Activated CD8-positive, alpha-beta memory T cell treated with anti-CD3 and anti-CD28 coated beads for 24 hours (primary cell): ENCODE results near the gene UGT1A10.

Experiments
- DNase-seq: peaks from one replicate; pipeline ENCODE4 v3.0.0-alpha.2; 2020

Gene UGT1A10

GRCh38 chr2:233656443-233656842 is 20.2 kb downstream of the UGT1A10 start:
- no peak for DNase-seq

DNA sequence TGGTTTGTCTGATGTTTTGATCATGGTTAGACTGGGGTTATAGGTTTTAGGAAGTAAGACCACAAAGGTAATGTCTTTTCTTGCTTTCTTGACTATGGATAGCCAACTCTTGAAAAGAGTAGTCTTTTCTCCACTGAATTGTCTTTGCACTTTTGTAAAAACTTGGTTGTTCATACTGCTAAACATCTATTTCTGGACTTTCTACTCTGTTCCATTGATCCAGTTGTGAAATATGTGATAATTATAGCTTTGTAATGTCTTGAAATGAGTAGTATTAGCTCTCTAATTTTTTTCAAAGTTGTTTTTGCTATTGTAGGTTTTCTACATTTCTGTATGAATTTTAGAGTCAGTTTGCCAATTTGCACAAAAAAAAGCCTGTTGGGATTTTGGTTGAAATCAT is 22.4 kb downstream of the UGT1A10 start:
- no peak for DNase-seq

DNA sequence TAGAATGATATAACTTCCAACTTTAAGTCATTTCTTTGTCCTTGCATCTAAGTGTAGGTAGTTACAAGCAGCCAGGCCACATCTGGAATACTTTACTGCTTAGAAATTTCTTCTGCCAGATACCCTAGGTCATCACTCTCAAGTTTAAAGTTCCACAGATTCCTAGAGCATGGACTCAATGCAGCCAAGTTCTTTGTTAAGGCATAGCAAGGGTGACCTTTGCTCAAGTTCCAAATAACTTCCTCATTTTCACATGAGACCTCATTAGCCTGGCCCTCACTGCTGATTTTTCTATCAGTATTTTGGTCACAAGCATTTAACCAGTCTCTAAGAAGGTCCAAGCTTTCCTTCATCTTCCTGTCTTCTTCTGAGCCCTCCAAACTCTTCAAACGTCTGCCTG is 27.7 kb downstream of the UGT1A10 start:
- no peak for DNase-seq

- DNase-seq = no peak
These were observed 32.5 kb downstream of the UGT1A10 start for GRCh38 chr2:233668605-233669260.

- DNase-seq = no peak
These were observed 35.3 kb downstream of the UGT1A10 start, which contains the start of gene UGT1A9 for GRCh38 chr2:233671290-233672161. Gene UGT1A9 (plus strand): TSS chr2:233671898. CDS start chr2:233671935, 37 bp downstream.

DNA sequence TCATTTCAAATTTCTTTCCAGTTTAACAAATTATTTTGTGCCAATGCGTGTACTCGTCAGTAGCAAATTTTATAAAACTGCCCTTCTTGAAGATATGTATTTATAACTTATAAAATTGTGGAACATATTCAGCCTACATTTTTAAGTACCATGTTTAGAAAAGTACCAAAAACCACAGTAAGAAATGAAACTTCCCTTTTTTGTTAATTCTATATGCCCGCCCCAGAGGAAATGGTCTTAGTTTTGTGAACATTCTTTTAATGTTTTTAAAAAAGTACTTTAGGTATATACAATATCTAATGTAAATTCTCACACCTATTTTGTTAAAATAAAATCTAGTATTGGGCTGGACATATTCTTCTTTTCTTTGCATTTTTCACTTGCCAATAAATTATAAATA is 36.6 kb downstream of the UGT1A10 start:
- DNase-seq = no peak

DNA sequence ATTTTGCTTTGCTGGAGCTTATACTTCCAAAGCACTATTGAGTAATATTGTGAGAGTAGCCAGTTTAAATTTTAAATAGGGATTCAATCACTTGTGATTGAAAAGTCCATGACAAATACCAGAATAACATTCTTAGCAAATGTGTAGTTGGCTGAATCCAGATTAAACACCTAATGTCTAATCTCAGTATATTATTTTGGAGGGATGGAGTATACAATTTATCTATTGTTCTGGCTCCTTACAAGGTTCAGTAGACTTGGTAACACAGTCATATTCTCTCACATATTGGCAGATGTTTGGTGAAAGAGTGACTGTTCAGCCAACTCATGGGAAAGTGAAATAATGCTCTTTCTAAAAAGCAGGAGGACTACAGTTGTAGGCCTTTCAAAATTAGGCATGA is 37.6 kb downstream of the UGT1A10 start:
- no peak for DNase-seq

- DNase-seq = no peak
These were observed 38.1 kb downstream of the UGT1A10 start for GRCh38 chr2:233674314-233674713.

- no peak for DNase-seq
These were observed 38.7 kb downstream of the UGT1A10 start for GRCh38 chr2:233674995-233675394.

DNA sequence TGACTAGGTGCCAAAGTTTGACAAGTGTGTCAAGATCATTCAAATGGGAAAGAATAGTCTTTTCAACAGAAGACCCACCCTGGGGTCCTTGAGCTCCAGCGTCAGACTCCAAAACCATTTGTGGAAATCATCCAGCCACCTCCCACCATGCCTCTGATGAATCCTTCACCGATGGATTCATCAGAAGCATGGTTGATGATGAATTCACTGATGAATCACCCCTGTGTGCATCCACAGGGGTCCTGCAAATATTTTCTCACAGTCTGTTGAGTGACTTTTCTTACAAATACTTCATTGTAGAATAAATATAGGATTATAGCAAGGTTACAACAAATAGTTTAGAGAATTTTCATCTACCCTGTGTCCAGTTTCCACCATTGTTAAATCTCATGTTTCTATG is 39.8 kb downstream of the UGT1A10 start:
- no peak for DNase-seq

- DNase-seq = no peak
These were observed 42.9 kb downstream of the UGT1A10 start for GRCh38 chr2:233679196-233679595.

- DNase-seq = no peak
These were observed 44.3 kb downstream of the UGT1A10 start for GRCh38 chr2:233680361-233681045.

- no peak for DNase-seq
These were observed 45.4 kb downstream of the UGT1A10 start, which contains the start of gene UGT1A7 for GRCh38 chr2:233681521-233682099. Gene UGT1A7 (plus strand): TSS chr2:233681901. CDS start chr2:233681938, 37 bp downstream.

DNA sequence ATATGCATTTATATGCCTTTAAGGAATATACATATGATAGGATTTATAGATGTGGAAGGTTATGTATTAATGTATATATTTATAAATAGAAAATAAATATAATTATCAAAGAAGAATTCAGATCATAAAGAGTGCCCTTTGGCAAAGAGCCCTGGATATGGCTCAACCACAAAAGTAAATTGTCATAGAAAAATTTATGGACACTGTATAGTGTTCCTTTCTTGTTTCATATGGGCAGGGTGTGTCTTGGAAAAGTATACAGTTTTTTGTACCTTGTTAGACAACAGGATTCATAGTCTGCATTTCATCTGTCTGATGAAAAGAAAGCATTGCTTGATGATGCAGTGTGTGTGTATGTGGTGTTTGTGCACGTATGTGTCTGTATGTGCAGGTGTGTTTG is 48.4 kb downstream of the UGT1A10 start:
- DNase-seq = no peak

DNA sequence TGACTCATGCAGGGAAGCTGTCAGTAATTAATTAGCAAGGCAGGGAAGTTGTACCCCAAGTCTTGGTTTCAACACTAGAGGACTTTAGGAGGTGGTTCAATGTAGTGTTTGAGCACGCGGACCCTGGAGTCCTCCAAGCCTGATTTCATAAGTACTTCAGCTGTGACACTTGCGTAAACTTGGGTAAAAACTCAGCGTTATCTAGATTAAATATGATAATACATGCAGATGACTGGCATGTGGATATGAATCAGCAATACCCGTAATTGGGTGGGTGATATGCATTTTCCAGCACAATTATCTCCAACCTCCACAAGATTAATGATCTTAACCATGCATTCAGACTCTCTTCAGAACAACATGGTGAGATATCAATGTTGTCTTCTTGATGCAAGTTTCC is 50.7 kb downstream of the UGT1A10 start:
- no peak for DNase-seq

DNA sequence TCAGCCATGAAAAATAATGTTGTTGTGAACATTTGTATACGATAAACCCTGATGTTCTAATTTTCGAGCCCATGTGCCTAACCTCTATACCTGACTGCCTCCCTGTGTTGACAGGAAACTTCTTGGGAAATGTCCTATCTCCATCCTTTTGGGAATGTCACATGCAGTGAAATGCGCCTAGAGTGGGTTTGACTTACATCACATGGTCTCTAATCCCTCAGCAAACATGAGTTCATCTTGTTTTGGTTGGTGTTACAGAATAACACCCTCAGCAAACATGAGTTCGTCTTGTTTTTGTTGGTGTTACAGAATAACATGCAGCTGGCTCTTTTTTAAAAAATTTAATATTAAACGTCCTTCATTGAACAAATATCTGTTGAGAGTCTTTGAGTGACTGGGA is 52.1 kb downstream of the UGT1A10 start:
- DNase-seq = no peak

DNA sequence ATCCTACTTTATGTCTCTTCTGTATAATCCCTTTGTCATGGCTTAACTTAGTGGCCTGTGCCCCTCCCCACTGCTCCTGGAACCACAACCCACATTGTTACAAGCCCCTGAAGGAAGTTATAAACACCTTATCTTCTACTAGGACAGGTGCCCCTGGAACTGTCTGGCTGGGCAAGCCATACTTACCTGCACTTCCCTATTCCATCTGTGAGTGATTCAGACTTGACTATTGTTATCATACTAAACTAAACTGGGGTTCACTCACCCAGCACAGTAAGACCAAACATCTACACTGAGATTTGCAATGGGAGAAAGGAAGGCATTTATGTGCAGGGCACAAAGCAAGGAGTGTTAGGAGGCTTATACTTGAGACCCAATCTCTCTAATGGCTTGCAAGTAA is 52.8 kb downstream of the UGT1A10 start:
- no peak for DNase-seq

- no peak for DNase-seq
These were observed 53.3 kb downstream of the UGT1A10 start for GRCh38 chr2:233689501-233689900.

GRCh38 chr2:233690444-233690843 is 54.2 kb downstream of the UGT1A10 start:
- DNase-seq = no peak

- DNase-seq = no peak
These were observed 55.5 kb downstream of the UGT1A10 start for GRCh38 chr2:233691443-233692433.

- DNase-seq = no peak
These were observed 56.4 kb downstream of the UGT1A10 start, which contains the start of gene UGT1A6 for GRCh38 chr2:233692648-233693047. Gene UGT1A6 (plus strand): TSS chr2:233692890. CDS start chr2:233693005, 115 bp downstream.

GRCh38 chr2:233693963-233694362 is 57.7 kb downstream of the UGT1A10 start:
- DNase-seq = no peak
